SJSA1 (cell line): Measurements from ENCODE around the gene USH2A. TPM values are rescaled to one million over a fixed set of nuclear protein-coding genes. Genes with fewer than 3 reads are reported as not detected.
A peak's percentile ranks its signal among the peaks of the same experiment; 100 is the strongest.

Experiments used
- DNase-seq, 2 experiments: peaks; one replicate each; pipeline ENCODE4 v3.0.0-alpha.2; 2015 to 2020; ENCODE audit warnings: low spot score in 2 of 2, low read depth in 1 of 2
- H3K27ac ChIP-seq: fragments of 250-450 bp; sonication (Bioruptor Pico); 2 replicates; pipeline ENCODE4 v1.5.1; 2020; ENCODE audit warnings: mild to moderate bottlenecking, moderate library complexity
- H3K27me3 ChIP-seq: fragments of 250-450 bp; sonication (Bioruptor Pico); replicated peaks from 2 replicates; pipeline ENCODE4 v1.5.1; 2020; ENCODE audit warnings: mild to moderate bottlenecking, moderate library complexity
- H3K36me3 ChIP-seq: fragments of 250-450 bp; sonication (Bioruptor Pico); 2 replicates; pipeline ENCODE4 v1.5.1; 2020; ENCODE audit warnings: mild to moderate bottlenecking
- H3K4me1 ChIP-seq: fragments of 250-450 bp; sonication (Bioruptor Pico); replicated peaks from 2 replicates; pipeline ENCODE4 v1.6.1; 2021; ENCODE audit warnings: mild to moderate bottlenecking
- H3K4me3 ChIP-seq: fragments of 250-450 bp; sonication (Bioruptor Pico); 2 replicates; pipeline ENCODE4 v1.5.1; 2020; ENCODE audit warnings: mild to moderate bottlenecking
- H3K9me3 ChIP-seq: fragments of 250-450 bp; sonication (Bioruptor Pico); replicated peaks from 2 replicates; pipeline ENCODE4 v1.5.1; 2020; ENCODE audit warnings: mild to moderate bottlenecking
- total RNA-seq: library from RNA; depleted of rRNA; stranded (reverse); fragments of >200 nt; shearing (Covaris generic); gene quantifications from 2 replicates; pipeline ENCODE4 v1.2.3, GENCODE V29; 2014

Gene USH2A
- total RNA-seq, 1 experiment from 2014 or later = not detected

GRCh38 chr1:216193839-216194443, 229.3 kb downstream of the USH2A start:
- H3K4me3 ChIP-seq = no peak overlapping the region
- H3K4me1 ChIP-seq = no peaks in the 10 kb centered on the region
- H3K27me3 ChIP-seq = 0 out of 2 replicates have a peak, but pooled peaks cover 2% of the 10 kb centered on the region
- no peaks in the 10 kb centered on the region for H3K9me3 ChIP-seq
- H3K36me3 ChIP-seq = no peaks in the 10 kb centered on the region
- no peak for DNase-seq
- no peak overlapping the region for H3K27ac ChIP-seq

DNA sequence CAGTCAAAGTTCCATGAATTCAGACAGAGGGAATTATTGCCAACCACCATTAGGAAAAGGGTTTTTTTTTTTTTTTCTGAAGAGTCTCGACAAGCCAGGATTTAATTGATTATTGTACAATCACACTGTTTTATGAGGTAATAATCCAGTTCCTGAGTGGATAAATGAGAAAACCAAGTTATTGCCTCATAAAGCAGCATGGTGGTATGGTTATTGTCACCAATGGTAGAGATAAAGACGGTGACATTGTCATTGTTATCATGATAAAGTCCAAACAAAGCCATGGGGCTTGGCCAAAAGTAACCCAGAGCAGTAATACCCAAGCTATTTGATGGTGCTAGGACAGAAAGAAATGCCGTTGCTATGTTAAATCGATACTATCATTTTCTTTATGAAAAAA, 232.8 kb downstream of the USH2A start:
- H3K27me3 ChIP-seq = 0 out of 2 replicates have a peak, but pooled peaks cover 2% of the 10 kb centered on the region
- no peaks in the 10 kb centered on the region for H3K4me1 ChIP-seq
- DNase-seq = no peak

GRCh38 chr1:216186816-216187215, 236.4 kb downstream of the USH2A start:
- no peaks in the 10 kb centered on the region for H3K36me3 ChIP-seq
- 0 out of 2 replicates have a peak, but pooled peaks cover 2% of the 10 kb centered on the region for H3K27me3 ChIP-seq
- no peak overlapping the region for H3K4me3 ChIP-seq
- H3K27ac ChIP-seq = no peak overlapping the region
- H3K9me3 ChIP-seq = no peaks in the 10 kb centered on the region
- no peak for DNase-seq
- no peaks in the 10 kb centered on the region; the same call in 1 of the 2 replicates for H3K4me1 ChIP-seq

More for the DNA sequence above, 232.8 kb downstream of the USH2A start:
- Histone ChIP-seq H3K36me3 (no peaks in the 10 kb centered on the region), H3K27ac (no peak overlapping the region), H3K9me3 (no peaks in the 10 kb centered on the region), H3K4me3 (no peak overlapping the region)

- Histone ChIP-seq H3K9me3 (no peaks in the 10 kb centered on the region), H3K36me3 (no peaks in the 10 kb centered on the region), H3K27me3 (0 out of 2 replicates have a peak, but pooled peaks cover 2% of the 10 kb centered on the region), H3K4me1 (no peaks in the 10 kb centered on the region; the same call in 1 of the 2 replicates), H3K4me3 (no peak overlapping the region), H3K27ac (no peak overlapping the region)
- DNase-seq = no peak
These were observed 237.1 kb downstream of the USH2A start for GRCh38 chr1:216186141-216186540.

DNA sequence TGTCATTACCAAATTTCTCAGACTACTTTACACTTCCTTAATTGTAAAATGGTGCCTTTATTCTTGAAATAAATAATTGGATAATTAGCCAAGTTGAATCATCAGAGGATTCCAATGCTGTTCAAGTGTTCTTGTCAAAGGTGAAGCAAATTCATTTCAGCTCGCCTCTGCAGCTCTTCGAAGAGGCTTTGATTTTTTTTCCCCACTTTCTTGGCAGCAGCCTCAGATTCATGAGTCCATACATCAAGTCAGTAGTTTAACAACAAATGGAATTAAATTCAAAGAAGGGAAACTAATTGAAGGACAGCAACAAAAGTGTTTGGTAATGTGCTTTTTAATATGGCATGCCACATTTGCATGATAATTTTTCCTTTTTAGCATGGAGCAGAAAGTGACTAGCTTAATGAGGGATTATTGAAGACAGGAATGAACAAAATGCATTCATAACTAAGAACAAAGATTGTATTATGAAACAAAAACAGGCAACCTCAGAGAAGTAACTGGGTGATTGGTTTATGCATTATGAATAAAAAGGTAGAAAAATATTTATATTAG, 239.0 kb downstream of the USH2A start:
- no peaks in the 10 kb centered on the region for H3K9me3 ChIP-seq
- no peaks in the 10 kb centered on the region for H3K36me3 ChIP-seq
- no peaks in the 10 kb centered on the region; the same call in 1 of the 2 replicates for H3K4me1 ChIP-seq
- H3K4me3 ChIP-seq = no peak overlapping the region
- H3K27me3 ChIP-seq = no peaks in the 10 kb centered on the region; the same call in 1 of the 2 replicates
- no peak overlapping the region for H3K27ac ChIP-seq
- DNase-seq = no peak

GRCh38 chr1:216183454-216183853, 239.8 kb downstream of the USH2A start:
- no peaks in the 10 kb centered on the region; the same call in 1 of the 2 replicates for H3K27me3 ChIP-seq
- no peak for DNase-seq
- H3K4me1 ChIP-seq = no peaks in the 10 kb centered on the region; the same call in 1 of the 2 replicates
- no peaks in the 10 kb centered on the region for H3K9me3 ChIP-seq
- no peak overlapping the region for H3K4me3 ChIP-seq
- no peaks in the 10 kb centered on the region for H3K36me3 ChIP-seq
- no peak overlapping the region for H3K27ac ChIP-seq

- no peaks in the 10 kb centered on the region; the same call in 1 of the 2 replicates for H3K27me3 ChIP-seq
- H3K9me3 ChIP-seq = no peaks in the 10 kb centered on the region
- H3K4me3 ChIP-seq = no peak overlapping the region
- H3K4me1 ChIP-seq = no peaks in the 10 kb centered on the region; the same call in 1 of the 2 replicates
- peak in 1 of 2 experiments; percentile 20 for DNase-seq
- no peak overlapping the region for H3K27ac ChIP-seq
- no peaks in the 10 kb centered on the region for H3K36me3 ChIP-seq
These were observed 240.2 kb downstream of the USH2A start for GRCh38 chr1:216183007-216183406.

- H3K36me3 ChIP-seq = no peaks in the 10 kb centered on the region
- DNase-seq = no peak
- H3K4me1 ChIP-seq = no peaks in the 10 kb centered on the region; the same call in 1 of the 2 replicates
These were observed 241.7 kb downstream of the USH2A start for GRCh38 chr1:216181590-216181989.

GRCh38 chr1:216178281-216178680, 245.0 kb downstream of the USH2A start:
- no peaks in the 10 kb centered on the region for H3K9me3 ChIP-seq
- H3K27ac ChIP-seq = no peak overlapping the region
- DNase-seq = no peak
- H3K27me3 ChIP-seq = no peaks in the 10 kb centered on the region; the same call in 1 of the 2 replicates
- H3K4me1 ChIP-seq = no peaks in the 10 kb centered on the region; the same call in 1 of the 2 replicates
- H3K4me3 ChIP-seq = no peak overlapping the region
- no peaks in the 10 kb centered on the region for H3K36me3 ChIP-seq

More at GRCh38 chr1:216181590-216181989, 241.7 kb downstream of the USH2A start:
- H3K9me3 ChIP-seq = no peaks in the 10 kb centered on the region
- H3K27ac ChIP-seq = no peak overlapping the region
- no peaks in the 10 kb centered on the region; the same call in 1 of the 2 replicates for H3K27me3 ChIP-seq
- H3K4me3 ChIP-seq = no peak overlapping the region

DNA sequence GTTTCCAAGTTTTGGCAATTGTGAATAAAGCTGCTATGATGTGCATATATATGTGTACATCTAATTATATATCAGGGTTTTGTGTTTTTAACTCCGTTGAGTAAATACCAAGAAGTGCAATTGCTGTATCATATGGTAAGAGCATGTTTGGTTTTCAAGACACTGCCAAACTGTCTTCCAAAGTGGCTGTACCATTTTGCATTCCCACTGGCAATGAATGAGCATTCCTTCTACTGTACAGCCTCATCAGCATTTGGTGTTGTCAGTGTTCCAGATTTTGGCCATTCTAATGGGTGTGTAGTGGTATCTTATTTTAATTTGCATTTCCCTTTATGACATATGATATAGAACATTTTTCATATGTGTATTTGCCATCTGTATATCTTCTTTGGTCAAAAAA, 246.3 kb downstream of the USH2A start:
- Histone ChIP-seq H3K9me3 (no peaks in the 10 kb centered on the region), H3K27ac (no peak overlapping the region), H3K36me3 (no peaks in the 10 kb centered on the region), H3K27me3 (no peaks in the 10 kb centered on the region; the same call in 1 of the 2 replicates), H3K4me3 (no peak overlapping the region), H3K4me1 (no peaks in the 10 kb centered on the region)
- no peak for DNase-seq

GRCh38 chr1:216175714-216176113, 247.5 kb downstream of the USH2A start:
- Histone ChIP-seq H3K27ac (no peak overlapping the region), H3K9me3 (no peaks in the 10 kb centered on the region), H3K4me3 (no peak overlapping the region), H3K27me3 (no peaks in the 10 kb centered on the region; the same call in 1 of the 2 replicates), H3K4me1 (no peaks in the 10 kb centered on the region), H3K36me3 (no peaks in the 10 kb centered on the region)
- DNase-seq = no peak

DNA sequence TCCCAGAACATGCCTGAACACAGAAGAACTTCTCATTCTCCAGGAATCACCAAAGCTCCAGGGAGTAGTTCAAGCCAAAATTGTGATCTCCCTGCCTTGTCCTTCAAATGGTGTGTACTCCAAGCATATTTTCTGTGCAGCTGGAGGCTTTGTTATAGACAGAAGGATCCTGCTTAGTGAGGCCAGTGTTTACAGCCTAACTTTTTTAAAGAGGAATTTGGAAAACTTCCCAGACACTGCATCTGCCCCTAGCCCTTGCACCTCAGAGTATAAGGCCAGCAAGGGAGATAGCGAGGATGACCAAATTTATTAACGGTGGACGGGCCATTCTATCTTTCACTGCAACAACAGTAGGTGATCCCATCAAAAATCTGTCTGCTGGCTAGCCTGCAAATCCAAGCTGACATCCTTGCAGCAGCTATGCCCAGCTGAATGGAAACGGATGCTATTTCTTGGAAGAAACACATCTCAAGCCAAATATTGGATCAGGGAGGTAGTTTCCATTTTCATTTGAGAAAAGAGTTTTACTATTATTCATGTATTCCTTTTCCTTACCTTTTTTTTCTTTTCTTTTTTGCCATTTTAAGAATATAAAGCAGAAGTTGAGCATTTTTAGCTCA, 249.8 kb downstream of the USH2A start:
- no peak for DNase-seq
- Histone ChIP-seq H3K4me1 (no peaks in the 10 kb centered on the region), H3K27me3 (no peaks in the 10 kb centered on the region), H3K4me3 (no peak overlapping the region), H3K9me3 (no peaks in the 10 kb centered on the region), H3K27ac (no peak overlapping the region), H3K36me3 (no peaks in the 10 kb centered on the region)

GRCh38 chr1:216169351-216169750, 253.9 kb downstream of the USH2A start:
- Histone ChIP-seq H3K4me1 (no peaks in the 10 kb centered on the region), H3K36me3 (no peaks in the 10 kb centered on the region), H3K27me3 (no peaks in the 10 kb centered on the region), H3K9me3 (no peaks in the 10 kb centered on the region), H3K4me3 (no peak overlapping the region), H3K27ac (no peak overlapping the region)
- no peak for DNase-seq

GRCh38 chr1:216168546-216168945, 254.7 kb downstream of the USH2A start:
- no peaks in the 10 kb centered on the region for H3K4me1 ChIP-seq
- DNase-seq = no peak

More at GRCh38 chr1:216168546-216168945, 254.7 kb downstream of the USH2A start:
- H3K36me3 ChIP-seq = no peaks in the 10 kb centered on the region
- H3K4me3 ChIP-seq = no peak overlapping the region
- no peak overlapping the region for H3K27ac ChIP-seq
- H3K9me3 ChIP-seq = no peaks in the 10 kb centered on the region
- no peaks in the 10 kb centered on the region for H3K27me3 ChIP-seq
